ENCODE data around the gene LCE2A.
"Not testable (repeated sequence)": the region's sequence is repeated elsewhere in the genome, so short reads cannot be mapped to it uniquely, and the experiment has no call there.

DNA sequence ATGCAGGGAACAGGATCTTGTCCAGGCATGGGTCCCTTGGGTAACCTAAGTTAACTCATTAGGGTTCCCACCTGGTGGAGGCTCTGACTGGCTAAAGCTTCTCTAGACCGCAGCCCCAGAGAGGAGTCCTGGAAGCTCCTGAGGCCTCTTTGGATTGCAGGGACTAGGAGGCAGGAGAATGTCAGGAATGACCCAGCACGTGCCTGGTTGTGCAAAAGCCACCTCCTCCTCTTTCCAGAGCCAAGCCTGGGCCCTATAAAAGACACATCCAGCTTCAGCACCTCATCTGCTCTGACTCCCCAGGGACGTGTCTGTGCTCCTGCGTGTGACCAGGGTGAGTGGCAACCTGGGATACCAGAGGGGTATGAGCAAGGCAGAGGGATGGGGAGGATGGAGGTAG lies 12.3 kb upstream of the LCE2A start, which contains the start of gene LCE2B:
- TF ChIP-seq CTCF (conservative IDR thresholded peaks at IDR 0.05; ENCODE audit: low read length); EZH2phosphoT487 (IDR thresholded peaks at IDR 0.05; ENCODE audit: borderline replicate concordance): not testable (repeated sequence)

Measured in Loucy (cell line).